COLO668 (cell line): ENCODE results near the gene LRIF1.
"Not testable (repeated sequence)": the region's sequence is repeated elsewhere in the genome, so short reads cannot be mapped to it uniquely, and the experiment has no call there.

ENCODE experiments used
- DNase-seq: peaks from one replicate; lab custom pipeline; 2025; ENCODE audit not compliant: unreplicated experiment; lab: John Stamatoyannopoulos, UW

The LRIF1 gene

DNA sequence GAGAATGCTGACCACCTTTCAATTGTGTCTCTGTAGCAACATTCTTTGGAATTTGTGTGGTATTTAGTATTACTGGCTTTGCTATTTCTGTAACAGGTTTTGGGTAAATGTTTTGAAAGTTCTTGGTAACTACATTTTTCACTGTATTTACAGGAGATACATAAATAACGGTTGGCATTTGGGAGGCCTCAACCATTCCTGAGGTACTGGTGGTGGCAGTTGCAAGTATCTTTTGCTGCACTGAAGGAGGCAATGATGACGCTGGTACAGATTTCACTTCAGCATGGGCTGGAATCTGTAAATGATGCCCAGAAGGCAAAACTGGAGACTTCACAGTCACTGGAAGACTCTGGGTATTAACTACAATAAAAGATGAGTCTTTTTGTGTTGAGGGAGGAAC is 11.7 kb downstream of the LRIF1 start:
- no peak for DNase-seq

DNA sequence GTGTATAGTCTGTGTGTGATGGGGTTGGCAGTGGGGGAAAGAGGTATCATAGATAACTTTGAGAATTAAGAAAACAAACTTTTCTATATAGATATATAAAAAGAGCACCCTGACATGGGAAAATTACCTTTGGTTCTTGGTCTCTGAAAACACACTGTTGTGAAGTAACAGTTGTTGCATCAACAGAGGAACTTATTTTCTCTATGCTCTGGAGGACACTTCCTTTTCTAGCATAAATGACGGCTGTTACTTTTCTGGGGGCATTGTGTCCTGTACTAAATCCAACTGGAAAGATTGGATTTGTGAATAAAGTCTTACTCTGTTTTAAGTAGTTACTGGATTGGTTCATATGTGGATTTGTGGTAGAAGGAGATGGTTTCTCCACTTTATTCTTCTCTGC is 12.6 kb downstream of the LRIF1 start:
- no peak for DNase-seq

DNA sequence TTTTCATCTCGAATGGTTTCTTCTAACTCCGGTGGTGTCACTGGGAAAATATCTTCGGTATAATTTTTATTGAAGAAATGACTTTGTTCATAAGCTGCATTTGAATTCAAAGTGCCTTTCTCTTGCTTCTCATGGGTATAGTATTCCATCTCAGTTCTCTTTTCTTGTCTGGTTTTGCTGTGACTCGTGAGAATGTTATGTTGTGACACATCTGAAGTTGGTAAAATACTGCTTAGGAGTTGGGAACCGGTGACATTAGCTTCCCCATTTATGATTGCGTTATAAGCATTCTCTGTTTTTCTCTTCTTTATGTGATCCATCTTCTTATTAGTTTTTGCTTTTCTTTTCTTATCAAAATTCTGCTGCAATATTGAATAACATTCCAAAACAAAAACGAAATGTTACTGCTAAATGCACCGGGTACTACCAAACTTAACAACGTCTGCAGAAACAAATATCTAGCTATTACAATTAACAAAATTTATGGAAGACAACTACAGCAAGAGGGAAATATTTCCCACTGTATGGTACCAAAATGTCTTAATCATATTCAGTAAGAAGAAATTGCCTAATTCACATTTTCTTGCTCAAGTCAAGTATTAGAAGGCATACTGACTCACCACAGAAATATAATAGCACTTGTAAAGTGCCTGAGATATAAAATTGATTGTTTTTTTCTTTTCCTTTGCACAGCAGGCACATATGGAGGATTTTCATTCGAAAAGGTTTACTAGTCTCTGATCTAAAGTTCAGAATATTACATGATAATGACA is 15.5 kb downstream of the LRIF1 start:
- no peak for DNase-seq

DNA sequence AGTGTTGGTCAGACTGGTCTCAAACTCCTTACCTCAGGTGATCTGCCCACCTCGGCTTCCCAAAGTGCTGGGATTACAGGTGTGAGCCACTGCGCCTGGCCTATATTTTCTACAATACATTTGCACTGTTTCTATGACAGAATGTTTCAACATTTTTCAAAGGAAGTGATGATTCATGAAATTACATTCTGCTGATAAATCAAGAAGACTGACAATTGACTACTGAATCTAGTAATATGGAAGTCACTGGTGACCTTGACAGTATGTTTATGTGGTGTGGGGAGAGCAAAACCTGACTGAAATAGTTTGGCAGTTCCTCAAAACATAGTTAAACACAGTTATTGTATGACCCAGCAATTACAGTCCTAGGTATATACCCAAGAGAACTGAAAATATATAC is 18.1 kb downstream of the LRIF1 start:
- no peak for DNase-seq

DNA sequence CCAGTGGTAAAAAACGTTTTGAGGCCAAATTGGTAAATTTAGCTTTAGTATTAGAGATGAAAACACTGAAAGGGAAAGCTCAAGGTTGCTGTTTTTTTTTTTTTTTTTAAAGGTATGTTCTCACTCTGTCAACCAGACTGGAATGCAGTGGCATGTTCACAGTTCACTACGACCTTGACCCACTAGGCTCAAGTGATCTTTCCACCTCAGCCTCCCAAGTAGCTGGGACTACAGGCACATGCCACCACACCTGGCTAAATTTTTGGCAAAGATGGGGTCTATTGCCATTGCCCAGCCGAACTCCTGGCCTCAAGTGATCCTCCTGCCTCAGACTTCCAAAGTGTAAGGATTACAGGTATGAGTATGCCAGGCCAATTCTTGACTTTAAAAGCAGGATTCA is 18.9 kb downstream of the LRIF1 start:
- DNase-seq, result no peak

DNA sequence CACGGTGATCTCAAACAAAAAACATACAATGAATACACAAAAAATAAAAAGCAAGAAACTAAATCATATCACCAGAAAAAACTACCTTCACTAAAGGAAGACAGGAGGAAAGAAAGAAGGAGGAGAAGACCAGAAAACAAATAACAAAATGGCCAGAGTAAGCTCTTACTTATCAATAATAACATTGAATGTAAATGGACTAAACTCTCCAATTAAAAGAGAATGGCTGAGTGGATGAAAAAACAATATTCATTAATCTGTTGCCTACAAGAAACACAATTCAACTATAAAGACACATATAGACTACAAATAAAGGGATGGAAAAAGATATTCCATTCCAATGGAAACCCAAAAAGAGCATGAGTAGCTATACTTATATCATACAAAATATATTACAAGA is 27.2 kb downstream of the LRIF1 start:
- DNase-seq, result no peak

DNA sequence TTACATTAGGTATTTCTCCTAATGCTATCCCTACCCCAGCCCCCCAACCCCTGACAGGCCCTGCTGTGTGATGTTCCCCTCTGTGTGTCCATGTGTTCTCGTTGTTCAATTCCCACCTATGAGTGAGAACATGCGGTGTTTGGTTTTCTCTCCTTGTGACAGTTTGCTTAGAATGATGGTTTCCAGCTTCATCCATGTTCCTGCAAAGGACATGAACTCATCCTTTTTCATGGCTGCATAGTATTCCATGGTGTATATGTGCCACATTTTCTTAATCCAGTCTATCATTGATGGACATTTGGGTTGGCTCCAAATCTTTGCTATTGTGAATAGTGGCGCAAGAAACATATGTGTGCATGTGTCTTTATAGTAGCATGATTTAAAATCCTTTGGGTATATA is 32.6 kb downstream of the LRIF1 start:
- not testable (repeated sequence) for DNase-seq

DNA sequence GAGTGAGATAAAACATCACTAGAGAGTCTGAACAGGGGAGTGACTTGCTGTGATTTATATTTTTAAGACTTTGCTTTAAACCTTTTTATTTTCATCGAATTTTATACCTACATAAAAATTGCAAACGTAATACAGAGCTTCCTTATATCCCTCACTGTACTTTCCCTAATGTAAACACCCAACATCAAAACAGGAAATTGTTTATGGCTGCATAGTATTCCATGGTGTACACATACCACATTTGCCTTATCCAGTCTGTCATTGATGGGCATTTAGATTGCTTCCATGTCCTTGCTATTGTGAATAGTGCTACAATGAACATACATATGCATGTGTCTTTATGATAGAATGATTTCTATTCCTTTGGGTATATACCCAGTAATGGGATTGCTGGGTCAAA is 34.8 kb downstream of the LRIF1 start:
- no peak for DNase-seq

DNA sequence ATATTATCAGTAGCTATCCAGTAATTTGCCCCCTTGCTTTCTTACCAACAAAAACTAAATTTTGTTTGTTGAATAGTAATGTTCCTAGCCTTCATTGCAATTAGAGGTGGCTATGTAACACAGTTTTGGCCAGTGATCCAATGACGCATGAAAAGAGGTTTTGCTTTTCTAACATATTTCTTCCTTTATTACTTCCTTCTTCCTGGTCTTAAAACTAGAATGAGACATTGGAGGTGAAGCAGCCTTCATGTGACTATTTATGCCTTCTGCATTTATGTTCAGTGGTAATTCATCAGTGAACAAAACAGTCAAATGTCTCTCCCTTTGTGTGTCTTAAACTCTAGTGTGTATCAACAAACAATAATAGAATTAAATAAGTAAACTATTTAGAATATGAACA is 35.5 kb downstream of the LRIF1 start:
- no peak for DNase-seq

DNA sequence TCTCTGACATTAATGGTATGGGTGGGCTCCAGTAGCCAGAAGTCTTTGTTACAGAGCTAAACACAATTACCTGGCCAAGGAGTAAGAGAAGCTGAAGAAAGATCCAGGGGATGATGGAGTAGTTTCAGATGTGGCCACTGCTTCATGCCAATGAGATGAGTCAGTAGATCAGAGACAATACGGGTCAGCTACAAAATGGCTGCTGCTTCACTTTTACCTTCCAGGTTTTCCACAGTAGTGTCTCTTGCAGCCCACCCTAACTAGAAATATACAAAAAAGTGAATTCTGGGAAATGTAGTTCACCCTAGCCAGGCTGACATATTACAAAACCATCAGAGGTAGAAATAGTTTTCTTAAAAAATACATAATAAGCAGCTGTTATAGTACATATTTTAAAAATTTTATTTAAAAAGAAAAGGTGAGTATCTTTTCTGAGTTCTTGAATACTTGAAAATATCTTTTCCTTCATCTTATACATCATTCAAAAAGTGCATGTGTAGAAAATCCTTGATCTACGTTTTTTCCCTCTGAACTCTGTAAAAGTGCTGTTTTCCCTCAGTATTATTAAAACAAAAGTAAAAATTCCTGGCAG is 36.1 kb downstream of the LRIF1 start:
- no peak for DNase-seq

DNA sequence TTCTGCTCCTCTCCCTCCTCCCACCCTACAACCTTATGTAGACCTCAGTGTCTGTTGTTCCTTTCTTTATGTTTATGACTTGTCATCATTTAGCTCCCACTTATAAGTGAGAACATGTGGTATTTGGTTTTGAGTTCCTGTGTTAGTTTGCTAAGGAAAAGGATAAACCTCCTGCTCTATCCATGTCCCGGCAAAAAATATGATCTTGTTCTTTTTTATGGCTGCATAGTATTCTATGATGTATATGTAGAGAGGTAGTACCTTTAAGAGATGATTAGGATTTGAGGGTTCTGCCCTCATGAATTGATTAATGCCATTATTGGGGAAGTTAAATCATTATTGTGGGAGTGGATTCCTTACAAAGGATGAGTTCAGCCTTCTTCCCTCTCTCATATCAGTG is 41.8 kb downstream of the LRIF1 start:
- no peak for DNase-seq

DNA sequence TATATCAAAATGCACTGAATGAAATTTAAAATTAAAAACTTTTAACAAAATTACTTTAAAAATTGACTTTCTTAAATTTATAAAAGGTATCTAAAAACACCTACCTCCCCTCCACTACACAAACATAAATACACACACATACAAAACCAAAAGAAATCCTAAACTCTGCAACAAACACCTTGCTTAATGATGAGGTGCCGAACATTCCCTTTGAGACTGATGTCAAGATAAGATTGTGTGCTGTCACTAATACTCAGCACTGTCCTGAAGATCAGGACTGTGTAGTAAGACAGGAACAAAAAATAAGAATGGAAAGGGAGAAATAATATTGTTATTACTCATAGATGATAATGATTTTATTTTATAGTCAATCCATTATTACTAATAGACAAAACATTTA is 45.7 kb downstream of the LRIF1 start:
- DNase-seq, result no peak

DNA sequence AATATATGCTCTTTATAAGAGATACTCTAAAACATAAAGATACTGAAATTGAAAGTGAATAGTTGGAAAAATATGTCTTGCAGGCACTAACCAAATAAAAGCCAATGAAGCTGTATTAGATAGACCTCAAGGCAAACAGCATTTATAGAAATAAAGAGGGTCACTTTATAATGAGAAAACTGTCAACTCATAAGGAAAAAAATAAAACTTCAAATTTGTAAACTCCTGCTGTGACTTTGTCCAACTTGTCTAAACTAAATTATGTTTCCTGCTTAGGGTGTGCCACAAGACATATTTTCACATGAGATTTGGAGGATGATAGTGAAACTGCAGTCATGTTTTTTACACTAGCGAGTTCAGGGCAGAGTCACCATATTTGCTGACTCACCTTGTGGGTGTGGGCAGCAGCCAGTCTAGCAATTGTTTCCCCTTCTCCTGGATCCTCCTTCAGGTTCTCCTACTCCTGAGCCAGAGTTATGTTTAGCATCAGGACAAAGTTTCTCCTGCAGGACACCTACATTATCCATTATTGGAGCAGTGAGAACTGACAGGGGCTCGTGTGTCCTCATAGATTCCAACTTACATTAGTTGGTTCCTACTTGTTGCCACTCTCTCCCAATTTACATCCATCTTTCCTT is 46.9 kb downstream of the LRIF1 start:
- DNase-seq, result no peak

DNA sequence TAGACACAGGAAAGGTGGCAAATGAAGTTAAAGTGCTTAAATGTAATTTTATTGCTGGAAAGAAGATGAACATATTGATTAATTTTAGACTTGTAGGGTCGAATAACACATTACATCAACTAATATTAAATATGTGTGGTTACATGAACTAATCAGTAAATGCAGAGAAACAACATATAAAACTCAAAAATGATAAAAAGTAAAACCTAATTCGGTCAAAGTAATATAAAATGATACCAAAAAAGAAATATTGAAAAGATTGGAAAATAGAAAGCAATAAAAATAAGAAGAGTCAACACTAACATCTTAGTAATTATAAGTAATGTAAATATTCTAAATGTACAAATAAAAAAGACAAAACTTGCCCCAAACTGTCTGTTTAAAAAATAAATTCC is 47.5 kb downstream of the LRIF1 start:
- DNase-seq, result no peak

DNA sequence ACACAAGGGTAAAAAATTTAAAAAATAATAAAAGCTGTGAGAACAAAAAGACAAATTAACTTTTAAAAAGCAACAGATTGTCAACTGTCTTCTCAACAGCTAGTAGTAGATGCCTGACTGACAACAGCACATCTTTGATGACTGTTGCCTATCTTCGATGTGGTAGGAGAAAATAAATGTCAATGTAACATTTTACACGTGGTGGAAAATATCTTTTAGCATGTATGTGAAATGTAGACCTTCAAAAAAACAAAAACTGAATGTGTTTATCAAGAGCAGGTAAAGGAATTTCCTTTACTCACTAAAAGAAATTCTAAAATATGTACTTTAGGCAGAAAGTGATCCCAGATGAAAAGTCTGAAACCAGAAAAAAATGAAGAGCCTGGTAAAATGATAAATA is 47.9 kb downstream of the LRIF1 start:
- no peak for DNase-seq

DNA sequence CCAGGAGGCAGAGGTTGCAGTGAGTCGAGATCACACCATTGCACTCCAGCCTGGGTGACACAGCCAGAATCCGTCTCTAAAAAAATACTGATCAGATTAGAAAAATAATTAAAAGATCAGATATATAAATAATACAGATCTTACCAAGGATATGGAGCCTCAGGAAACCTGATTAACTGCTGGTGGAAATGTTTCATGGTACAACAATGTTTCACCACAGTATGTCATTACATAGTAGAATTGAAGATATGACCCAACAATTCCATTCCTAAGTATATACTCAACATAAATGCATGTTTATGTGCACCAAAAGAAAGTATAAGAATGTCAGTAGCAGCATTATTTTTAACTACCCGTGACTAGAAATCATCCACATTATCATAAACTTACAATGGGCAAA is 49.0 kb downstream of the LRIF1 start:
- no peak for DNase-seq

DNA sequence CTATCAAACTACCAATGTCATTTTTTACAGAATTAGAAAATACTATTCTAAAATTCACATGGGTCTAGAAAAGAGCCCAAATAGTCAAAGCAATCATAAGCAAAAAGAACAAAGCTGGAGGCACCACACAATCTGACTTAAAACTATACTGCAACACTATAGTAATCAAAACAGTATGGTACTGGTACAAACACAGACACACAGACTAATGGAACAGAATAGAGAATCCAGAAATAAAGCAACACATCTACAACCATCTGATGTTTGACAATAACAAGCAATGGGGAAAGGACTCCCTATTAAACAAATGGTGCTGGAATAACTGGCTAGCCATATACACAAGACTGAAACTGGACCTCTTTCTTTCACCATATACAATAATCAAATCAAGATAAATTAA is 50.9 kb downstream of the LRIF1 start:
- DNase-seq, result no peak

DNA sequence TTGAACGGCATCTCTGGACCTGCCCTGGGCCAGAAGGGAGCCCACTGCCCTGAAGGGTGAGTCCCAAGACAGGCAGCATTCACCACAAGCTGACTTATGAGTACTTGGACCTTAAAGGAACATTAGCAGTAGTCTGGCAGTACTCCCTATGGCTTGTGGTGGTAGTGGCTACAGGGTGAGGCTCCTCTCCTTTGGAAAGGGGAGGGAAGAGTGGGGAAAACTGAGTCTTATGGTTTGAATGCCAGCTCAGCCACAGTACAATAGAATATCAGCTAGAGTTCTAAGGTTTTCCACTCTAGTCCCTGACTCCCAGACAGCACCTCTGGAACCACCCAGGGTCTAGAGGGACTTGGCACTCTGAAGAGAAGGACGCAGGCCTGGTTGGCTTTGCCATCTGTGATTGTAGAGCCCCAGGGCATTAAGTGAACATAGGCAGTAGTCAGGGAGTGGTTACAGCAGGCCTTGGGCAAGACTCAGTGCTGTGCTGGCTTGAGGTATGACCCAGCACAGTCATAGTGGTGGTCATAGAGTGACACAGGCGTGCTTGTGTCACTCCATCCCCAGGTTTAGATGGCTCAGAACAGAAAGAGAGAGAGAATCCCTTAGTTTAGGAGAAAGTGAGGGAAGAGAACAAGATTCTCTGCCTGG is 59.7 kb downstream of the LRIF1 start:
- no peak for DNase-seq

DNA sequence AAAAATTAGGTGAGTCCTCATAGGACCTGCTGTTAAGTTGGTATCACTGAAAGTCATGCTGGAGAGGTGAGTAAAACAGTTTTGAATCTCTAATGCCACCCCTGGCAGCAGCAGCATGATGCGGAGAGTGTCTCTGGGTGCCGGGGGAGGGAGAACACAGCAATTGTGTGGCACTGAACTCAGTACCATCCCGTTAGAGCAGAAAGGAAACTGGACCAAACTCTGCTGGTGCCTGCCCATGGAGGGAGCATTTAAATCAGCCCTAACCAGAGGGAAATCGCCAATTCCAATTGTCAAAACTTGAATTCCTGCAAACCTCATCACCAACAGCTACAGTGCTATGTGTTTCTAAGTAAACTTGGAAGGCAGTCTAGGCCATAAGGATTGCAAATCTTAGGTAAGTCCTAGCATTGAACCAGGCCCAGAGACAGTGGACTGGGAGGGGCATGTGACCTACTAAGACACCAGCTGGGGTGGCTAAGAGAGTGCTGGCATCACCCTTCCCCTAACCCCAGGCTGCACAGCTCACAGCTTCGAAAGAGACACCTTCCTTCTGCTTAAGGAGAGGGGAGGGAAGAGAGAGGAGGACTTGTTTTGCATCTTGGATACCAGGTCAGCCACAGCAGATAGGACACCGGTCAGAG is 60.8 kb downstream of the LRIF1 start:
- DNase-seq, result no peak

DNA sequence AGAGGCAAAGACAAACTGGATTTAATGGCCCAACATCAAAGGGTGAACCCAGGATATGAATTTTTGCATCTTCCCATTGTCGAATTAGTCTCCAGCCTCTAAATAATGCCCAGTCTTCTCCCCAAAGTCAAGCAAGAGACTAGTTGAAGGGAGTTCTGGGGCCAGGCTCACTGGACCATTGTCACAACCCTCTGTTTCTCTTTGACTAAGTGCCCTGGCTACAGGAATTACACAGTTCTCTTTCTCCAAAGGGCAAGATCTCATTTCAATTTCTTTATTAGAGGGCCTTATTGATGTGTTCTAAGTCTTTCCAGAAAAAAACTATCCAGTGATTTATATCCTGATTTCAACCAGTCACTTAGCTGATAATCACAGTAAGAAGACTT is 64.3 kb downstream of the LRIF1 start:
- DNase-seq, result no peak

DNA sequence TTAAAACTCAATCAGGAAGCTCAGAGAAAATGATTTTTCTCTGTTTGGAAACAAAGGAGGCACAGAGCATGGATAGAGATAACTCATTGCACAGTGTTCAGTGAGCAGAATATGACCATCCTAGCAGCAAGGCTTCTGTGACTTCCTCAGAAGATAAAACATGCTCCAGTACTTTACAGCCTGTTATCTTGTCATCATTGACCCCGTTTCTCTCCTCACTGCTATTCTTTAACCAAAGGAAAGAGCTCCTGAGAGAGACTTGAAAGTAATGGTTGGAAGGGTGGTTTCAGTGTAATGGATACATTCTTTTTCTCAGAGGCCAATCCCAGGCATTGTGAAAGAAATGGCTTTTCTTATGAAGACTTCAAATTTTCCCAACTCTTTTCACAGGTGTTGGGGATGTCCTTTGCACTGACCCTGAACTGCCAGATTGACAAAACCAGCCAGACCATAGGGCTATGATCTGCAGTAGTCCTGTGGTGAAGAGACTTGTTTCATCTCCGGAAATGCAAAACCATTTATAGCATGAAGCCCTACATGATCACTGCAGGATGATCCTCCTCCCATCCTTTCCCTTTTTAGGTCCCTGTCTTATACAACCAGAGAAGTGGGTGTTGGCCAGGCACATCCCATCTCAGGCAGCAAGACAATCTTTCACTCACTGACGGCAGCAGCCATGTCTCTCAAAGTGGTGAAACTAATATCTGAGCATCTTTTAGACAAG is 64.8 kb downstream of the LRIF1 start:
- DNase-seq, result no peak
